Measurements from ENCODE around the gene USP3.

DNA sequence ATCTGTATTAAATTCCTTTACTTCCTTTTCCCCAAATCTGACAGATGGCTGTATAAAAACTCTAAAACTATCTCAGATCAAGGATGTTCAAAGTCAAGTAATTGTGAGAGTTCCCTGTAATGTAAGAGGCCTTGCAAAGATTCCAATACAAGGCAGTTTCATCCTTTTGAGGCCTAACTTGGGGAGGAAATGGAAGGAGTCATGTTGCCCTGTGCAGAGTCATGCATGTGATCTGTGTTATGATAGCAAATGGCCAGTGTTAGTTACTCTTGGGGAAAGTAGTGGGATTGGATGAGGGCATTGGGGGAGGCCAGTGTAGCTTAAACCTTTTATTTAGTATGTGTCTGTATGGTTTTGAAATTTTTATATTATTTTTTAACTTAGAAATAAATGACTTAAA lies 69.1 kb downstream of the USP3 start:
- TF ChIP-seq, protein P1, sequence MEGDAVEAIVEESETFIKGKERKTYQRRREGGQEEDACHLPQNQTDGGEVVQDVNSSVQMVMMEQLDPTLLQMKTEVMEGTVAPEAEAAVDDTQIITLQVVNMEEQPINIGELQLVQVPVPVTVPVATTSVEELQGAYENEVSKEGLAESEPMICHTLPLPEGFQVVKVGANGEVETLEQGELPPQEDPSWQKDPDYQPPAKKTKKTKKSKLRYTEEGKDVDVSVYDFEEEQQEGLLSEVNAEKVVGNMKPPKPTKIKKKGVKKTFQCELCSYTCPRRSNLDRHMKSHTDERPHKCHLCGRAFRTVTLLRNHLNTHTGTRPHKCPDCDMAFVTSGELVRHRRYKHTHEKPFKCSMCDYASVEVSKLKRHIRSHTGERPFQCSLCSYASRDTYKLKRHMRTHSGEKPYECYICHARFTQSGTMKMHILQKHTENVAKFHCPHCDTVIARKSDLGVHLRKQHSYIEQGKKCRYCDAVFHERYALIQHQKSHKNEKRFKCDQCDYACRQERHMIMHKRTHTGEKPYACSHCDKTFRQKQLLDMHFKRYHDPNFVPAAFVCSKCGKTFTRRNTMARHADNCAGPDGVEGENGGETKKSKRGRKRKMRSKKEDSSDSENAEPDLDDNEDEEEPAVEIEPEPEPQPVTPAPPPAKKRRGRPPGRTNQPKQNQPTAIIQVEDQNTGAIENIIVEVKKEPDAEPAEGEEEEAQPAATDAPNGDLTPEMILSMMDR (optimal IDR thresholded peaks at IDR 0.05 in 1 of 3, IDR thresholded peaks at IDR 0.05 in 1 of 3, conservative IDR thresholded peaks at IDR 0.05 in 1 of 3; ENCODE audit: extremely low read depth in 1 of 3, insufficient read depth in 2 of 3, low read length in 3 of 3): no peak
- no peak for TF ChIP-seq EZH2 (IDR thresholded peaks at IDR 0.05; ENCODE audit: low read length)

All from keratinocyte (primary cell).